Measurements from ENCODE around the gene SLC37A1.

DNA sequence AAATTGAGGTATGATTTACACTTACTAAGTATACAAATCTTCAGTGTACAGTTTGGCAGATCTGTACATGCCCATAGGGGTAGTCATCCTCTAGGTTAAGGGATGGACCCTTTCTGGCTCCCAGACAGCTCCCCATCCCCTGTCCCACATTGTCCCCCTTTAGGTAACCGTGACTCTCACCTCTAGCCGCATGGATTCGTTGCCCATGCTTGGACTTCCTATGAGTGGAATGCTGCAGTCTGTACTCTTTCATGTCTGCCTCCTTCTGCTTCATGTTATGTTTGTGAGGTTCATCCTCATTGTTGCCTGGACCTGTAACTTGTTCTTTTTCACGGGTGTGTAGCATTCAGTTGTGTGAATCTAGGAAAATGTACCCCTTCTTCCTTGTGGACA lies 20.3 kb downstream of the SLC37A1 start:
- TF ChIP-seq SIN3A (IDR thresholded peaks at IDR 0.05; ENCODE audit: borderline replicate concordance, insufficient read depth, low read length), result no peak
- TF ChIP-seq, protein P1, sequence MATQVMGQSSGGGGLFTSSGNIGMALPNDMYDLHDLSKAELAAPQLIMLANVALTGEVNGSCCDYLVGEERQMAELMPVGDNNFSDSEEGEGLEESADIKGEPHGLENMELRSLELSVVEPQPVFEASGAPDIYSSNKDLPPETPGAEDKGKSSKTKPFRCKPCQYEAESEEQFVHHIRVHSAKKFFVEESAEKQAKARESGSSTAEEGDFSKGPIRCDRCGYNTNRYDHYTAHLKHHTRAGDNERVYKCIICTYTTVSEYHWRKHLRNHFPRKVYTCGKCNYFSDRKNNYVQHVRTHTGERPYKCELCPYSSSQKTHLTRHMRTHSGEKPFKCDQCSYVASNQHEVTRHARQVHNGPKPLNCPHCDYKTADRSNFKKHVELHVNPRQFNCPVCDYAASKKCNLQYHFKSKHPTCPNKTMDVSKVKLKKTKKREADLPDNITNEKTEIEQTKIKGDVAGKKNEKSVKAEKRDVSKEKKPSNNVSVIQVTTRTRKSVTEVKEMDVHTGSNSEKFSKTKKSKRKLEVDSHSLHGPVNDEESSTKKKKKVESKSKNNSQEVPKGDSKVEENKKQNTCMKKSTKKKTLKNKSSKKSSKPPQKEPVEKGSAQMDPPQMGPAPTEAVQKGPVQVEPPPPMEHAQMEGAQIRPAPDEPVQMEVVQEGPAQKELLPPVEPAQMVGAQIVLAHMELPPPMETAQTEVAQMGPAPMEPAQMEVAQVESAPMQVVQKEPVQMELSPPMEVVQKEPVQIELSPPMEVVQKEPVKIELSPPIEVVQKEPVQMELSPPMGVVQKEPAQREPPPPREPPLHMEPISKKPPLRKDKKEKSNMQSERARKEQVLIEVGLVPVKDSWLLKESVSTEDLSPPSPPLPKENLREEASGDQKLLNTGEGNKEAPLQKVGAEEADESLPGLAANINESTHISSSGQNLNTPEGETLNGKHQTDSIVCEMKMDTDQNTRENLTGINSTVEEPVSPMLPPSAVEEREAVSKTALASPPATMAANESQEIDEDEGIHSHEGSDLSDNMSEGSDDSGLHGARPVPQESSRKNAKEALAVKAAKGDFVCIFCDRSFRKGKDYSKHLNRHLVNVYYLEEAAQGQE (IDR thresholded peaks at IDR 0.05; ENCODE audit: insufficient read depth in 1 of 2, low read depth in 2 of 2, low read length in 2 of 2), result no peak
